C4-2B (cell line): ENCODE measurements around the gene SLC26A2.

Experiments
- ZFX ChIP-seq: fragments of 450-650 bp; IDR thresholded peaks from 2 replicates; pipeline ENCODE4 v1.6.1; 2017
- TF ChIP-seq, protein P1 (sequence below): fragments of 450-650 bp; conservative IDR thresholded peaks from 2 replicates; pipeline ENCODE4 v1.5.1; 2017; ENCODE audit warnings: mild to moderate bottlenecking

DNA sequence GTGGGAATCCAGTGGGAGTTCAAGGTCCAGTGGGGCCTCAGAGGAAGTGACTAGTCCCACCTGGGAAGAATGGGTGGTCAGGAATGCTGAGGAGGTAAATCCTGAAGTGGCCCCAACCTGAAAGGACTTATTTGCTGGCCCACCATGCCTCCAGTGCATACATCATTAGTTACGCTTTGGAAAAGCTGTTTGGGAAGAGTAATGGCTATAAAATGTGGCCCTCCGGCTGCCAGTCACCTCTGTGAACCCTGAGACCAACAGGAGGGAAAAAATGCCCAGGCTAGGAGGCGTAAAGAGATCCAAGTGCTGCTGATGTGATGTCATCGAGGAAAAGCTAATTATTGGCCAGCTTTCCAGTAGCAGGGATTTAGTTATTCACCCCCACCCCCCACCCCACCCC lies 2.7 kb upstream of the SLC26A2 start:
- TF ChIP-seq, protein P1, sequence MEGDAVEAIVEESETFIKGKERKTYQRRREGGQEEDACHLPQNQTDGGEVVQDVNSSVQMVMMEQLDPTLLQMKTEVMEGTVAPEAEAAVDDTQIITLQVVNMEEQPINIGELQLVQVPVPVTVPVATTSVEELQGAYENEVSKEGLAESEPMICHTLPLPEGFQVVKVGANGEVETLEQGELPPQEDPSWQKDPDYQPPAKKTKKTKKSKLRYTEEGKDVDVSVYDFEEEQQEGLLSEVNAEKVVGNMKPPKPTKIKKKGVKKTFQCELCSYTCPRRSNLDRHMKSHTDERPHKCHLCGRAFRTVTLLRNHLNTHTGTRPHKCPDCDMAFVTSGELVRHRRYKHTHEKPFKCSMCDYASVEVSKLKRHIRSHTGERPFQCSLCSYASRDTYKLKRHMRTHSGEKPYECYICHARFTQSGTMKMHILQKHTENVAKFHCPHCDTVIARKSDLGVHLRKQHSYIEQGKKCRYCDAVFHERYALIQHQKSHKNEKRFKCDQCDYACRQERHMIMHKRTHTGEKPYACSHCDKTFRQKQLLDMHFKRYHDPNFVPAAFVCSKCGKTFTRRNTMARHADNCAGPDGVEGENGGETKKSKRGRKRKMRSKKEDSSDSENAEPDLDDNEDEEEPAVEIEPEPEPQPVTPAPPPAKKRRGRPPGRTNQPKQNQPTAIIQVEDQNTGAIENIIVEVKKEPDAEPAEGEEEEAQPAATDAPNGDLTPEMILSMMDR = no peak
- no peak for TF ChIP-seq ZFX
